Panc1 (cell line): ENCODE data around the gene PPP1R16B. TPM values are rescaled to one million over a fixed set of nuclear protein-coding genes. Genes with fewer than 3 reads are reported as not detected.

Experiments used
- ATAC-seq: fragments of 200-7000 bp; cut with Tn5 transposase; 2 replicates; pipeline ENCODE4 v1.9.1; 2020; ENCODE audit warnings: mild to moderate bottlenecking, moderate library complexity
- BruUV-seq: library from RNA; stranded (reverse); fragments of 400-500 nt; replicated peaks from 2 replicates; lab custom pipeline; 2021; lab: Mats Ljungman, UMichigan
- CTCF ChIA-PET: fragments of 300-600 bp; sonication (Branson Sonifier 250); formaldehyde crosslinking; loops from one replicate; lab custom pipeline; 2022; ENCODE audit warnings: antibody characterized with exemption; lab: Charles Lee
- POLR2A ChIA-PET: fragments of 300-600 bp; sonication (Branson Sonifier 250); formaldehyde crosslinking; loops from one replicate; lab custom pipeline; 2022; ENCODE audit warnings: antibody characterized with exemption; lab: Charles Lee
- DNase-seq: peaks from one replicate; pipeline ENCODE4 v3.0.0-alpha.2; 2010; ENCODE audit warnings: low read depth, low spot score
- H3K27ac ChIP-seq: 2 replicates; pipeline ENCODE4 v1.5.1; 2011; ENCODE audit warnings: mild to moderate bottlenecking, low read length, inconsistent platforms
- H3K27me3 ChIP-seq: fragments of 200-500 bp; sonication (Bioruptor generic); 2 replicates; pipeline ENCODE4 v1.6.0; 2014; ENCODE audit warnings: low read length, inconsistent platforms; ENCODE audit not compliant: control insufficient read depth, insufficient read depth
- H3K36me3 ChIP-seq: fragments of 200-500 bp; sonication (Bioruptor generic); 2 replicates; pipeline ENCODE4 v1.5.1; 2014; ENCODE audit warnings: inconsistent platforms, mild to moderate bottlenecking, low read length, moderate library complexity; ENCODE audit not compliant: control insufficient read depth, insufficient read depth
- H3K4me1 ChIP-seq: 2 replicates; pipeline ENCODE4 v1.5.1; 2011; ENCODE audit warnings: inconsistent platforms, mild to moderate bottlenecking, low read length, moderate library complexity; ENCODE audit not compliant: control insufficient read depth, insufficient read depth
- H3K4me3 ChIP-seq, 2 experiments: 2 replicates each; pipeline ENCODE4 v1.5.1; 2011 to 2012; ENCODE audit warnings: low read depth in 2 of 2, low read length in 2 of 2, mild to moderate bottlenecking in 2 of 2, inconsistent platforms in 1 of 2, moderate library complexity in 1 of 2
- H3K9me3 ChIP-seq: fragments of 200-500 bp; sonication (Bioruptor generic); 2 replicates; pipeline ENCODE4 v1.5.1; 2014; ENCODE audit warnings: low read depth, mild to moderate bottlenecking, inconsistent platforms, low read length, moderate library complexity; ENCODE audit not compliant: control insufficient read depth, insufficient read depth
- POLR2AphosphoS5 ChIP-seq: IDR thresholded peaks from 2 replicates; pipeline ENCODE4 v1.6.1; 2012; ENCODE audit warnings: mild to moderate bottlenecking, low read depth, low read length, moderate library complexity
- SIN3A ChIP-seq: IDR thresholded peaks from 2 replicates; pipeline ENCODE4 v1.6.1; 2012; ENCODE audit warnings: low read depth, mild to moderate bottlenecking, low read length, moderate library complexity, borderline replicate concordance; ENCODE audit not compliant: insufficient read depth
- TCF7L2 ChIP-seq: IDR thresholded peaks from 2 replicates; pipeline ENCODE4 v1.6.1; 2011; ENCODE audit warnings: mild to moderate bottlenecking, low read depth, low read length, inconsistent platforms
- in situ Hi-C: cut with HindIII; loops from 2 replicates; pipeline ENCODE4 v1.10.0; 2016; ENCODE audit warnings: low sequenced_read_pairs, low pct_unique_long_range_greater_than_20kb
- intact Hi-C: fragments of 100-400 bp; cut with micrococcal nuclease; formaldehyde crosslinking; loops from one replicate; pipeline ENCODE4 v1.10.0; 2022; ENCODE audit not compliant: unreplicated experiment
- total RNA-seq: library from RNA; stranded (reverse); gene quantifications from one replicate; pipeline ENCODE4 v1.2.1, GENCODE V29; 2021; ENCODE audit not compliant: unreplicated experiment
- TF ChIP-seq, protein P1 (sequence below), 2 experiments: IDR thresholded peaks; 2 replicates each; pipeline ENCODE4 v1.6.1; 2011 to 2012; ENCODE audit warnings: low read depth in 2 of 2, control low read depth in 1 of 2, low read length in 1 of 2, mild to moderate bottlenecking in 1 of 2, moderate library complexity in 1 of 2; ENCODE audit not compliant: insufficient read depth in 1 of 2
- TF ChIP-seq, protein P2 (sequence below): fragments of 450-650 bp; IDR thresholded peaks from 2 replicates; pipeline ENCODE4 v1.5.1; 2017; ENCODE audit warnings: mild to moderate bottlenecking

The PPP1R16B gene
- total RNA-seq, 1 experiment from 2014 or later = 0.92 TPM

DNA sequence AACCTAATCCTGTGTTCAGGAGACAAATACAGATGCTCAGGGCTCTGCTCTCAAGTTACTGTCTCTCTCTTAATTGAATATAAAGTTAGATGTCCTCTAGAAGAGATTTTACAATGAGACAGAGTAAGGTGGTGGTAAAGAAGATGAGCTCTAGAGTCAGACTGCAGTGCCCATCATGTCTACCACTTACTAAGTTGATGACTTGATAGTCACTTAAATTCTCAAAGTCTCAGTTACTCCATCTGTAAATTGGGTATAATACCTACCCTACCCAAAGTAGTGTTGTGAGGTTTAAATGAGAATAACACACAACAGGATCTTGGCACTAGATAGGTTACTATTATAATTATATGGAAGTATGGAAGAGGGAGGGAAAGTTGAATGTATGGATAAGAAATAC lies 158.2 kb downstream of the PPP1R16B start:
- intact Hi-C loops = no loop called here
- peaks cover 14% of the 10 kb centered on the region; the same call in 1 of the 2 replicates for H3K4me1 ChIP-seq
- in situ Hi-C loops = no loop called here
- no peaks in the 10 kb centered on the region for H3K27me3 ChIP-seq
- no peak overlapping the region for H3K4me3 ChIP-seq
- H3K36me3 ChIP-seq = no peaks in the 10 kb centered on the region; the same call in 1 of the 2 replicates
- no peak overlapping the region for H3K27ac ChIP-seq
- ChIA-PET POLR2A (no interaction called here), CTCF (no interaction called here)
- no peak for TF ChIP-seq TCF7L2
- TF ChIP-seq, protein P1, sequence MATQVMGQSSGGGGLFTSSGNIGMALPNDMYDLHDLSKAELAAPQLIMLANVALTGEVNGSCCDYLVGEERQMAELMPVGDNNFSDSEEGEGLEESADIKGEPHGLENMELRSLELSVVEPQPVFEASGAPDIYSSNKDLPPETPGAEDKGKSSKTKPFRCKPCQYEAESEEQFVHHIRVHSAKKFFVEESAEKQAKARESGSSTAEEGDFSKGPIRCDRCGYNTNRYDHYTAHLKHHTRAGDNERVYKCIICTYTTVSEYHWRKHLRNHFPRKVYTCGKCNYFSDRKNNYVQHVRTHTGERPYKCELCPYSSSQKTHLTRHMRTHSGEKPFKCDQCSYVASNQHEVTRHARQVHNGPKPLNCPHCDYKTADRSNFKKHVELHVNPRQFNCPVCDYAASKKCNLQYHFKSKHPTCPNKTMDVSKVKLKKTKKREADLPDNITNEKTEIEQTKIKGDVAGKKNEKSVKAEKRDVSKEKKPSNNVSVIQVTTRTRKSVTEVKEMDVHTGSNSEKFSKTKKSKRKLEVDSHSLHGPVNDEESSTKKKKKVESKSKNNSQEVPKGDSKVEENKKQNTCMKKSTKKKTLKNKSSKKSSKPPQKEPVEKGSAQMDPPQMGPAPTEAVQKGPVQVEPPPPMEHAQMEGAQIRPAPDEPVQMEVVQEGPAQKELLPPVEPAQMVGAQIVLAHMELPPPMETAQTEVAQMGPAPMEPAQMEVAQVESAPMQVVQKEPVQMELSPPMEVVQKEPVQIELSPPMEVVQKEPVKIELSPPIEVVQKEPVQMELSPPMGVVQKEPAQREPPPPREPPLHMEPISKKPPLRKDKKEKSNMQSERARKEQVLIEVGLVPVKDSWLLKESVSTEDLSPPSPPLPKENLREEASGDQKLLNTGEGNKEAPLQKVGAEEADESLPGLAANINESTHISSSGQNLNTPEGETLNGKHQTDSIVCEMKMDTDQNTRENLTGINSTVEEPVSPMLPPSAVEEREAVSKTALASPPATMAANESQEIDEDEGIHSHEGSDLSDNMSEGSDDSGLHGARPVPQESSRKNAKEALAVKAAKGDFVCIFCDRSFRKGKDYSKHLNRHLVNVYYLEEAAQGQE (IDR thresholded peaks at IDR 0.05; ENCODE audit: insufficient read depth in 1 of 2, low read depth in 2 of 2, low read length in 1 of 2) = no peak
- no peak for TF ChIP-seq SIN3A
- TF ChIP-seq POLR2AphosphoS5 = no peak
- TF ChIP-seq, protein P2, sequence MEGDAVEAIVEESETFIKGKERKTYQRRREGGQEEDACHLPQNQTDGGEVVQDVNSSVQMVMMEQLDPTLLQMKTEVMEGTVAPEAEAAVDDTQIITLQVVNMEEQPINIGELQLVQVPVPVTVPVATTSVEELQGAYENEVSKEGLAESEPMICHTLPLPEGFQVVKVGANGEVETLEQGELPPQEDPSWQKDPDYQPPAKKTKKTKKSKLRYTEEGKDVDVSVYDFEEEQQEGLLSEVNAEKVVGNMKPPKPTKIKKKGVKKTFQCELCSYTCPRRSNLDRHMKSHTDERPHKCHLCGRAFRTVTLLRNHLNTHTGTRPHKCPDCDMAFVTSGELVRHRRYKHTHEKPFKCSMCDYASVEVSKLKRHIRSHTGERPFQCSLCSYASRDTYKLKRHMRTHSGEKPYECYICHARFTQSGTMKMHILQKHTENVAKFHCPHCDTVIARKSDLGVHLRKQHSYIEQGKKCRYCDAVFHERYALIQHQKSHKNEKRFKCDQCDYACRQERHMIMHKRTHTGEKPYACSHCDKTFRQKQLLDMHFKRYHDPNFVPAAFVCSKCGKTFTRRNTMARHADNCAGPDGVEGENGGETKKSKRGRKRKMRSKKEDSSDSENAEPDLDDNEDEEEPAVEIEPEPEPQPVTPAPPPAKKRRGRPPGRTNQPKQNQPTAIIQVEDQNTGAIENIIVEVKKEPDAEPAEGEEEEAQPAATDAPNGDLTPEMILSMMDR = no peak
- no peaks in the 10 kb centered on the region for H3K9me3 ChIP-seq
- no TSS peak for BruUV-seq
- DNase-seq (no peak), ATAC-seq (no peak)

DNA sequence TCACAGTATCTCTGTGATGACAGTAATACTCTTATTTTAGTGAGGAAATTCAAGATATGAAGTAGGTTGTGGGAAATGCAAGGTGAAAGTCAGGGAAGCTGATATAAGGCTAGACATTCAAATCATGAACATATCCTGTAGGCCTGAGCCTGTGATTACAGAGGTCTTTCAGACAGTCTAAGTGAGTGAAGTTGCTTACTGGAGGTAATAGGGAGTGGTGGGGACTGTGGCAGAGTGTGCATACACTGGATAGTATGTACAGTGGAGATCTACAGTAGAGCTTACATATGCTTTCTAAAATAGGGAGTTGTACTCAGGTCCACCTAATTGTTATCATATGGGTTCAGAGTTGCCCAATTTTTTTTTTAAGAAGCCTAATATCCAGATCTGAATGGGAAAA lies 159.8 kb downstream of the PPP1R16B start:
- no peak overlapping the region for H3K4me3 ChIP-seq
- in situ Hi-C loops = no loop called here
- ATAC-seq (no peak), DNase-seq (no peak)
- ChIA-PET CTCF (no interaction called here), POLR2A (no interaction called here)
- BruUV-seq = no TSS peak
- no peak overlapping the region for H3K27ac ChIP-seq
- TF ChIP-seq TCF7L2 (no peak), POLR2AphosphoS5 (no peak), SIN3A (no peak)
- TF ChIP-seq, protein P1 (IDR thresholded peaks at IDR 0.05; ENCODE audit: insufficient read depth in 1 of 2, low read depth in 2 of 2, low read length in 1 of 2) = no peak
- TF ChIP-seq, protein P2 = no peak
- H3K27me3 ChIP-seq = no peaks in the 10 kb centered on the region
- no peaks in the 10 kb centered on the region for H3K9me3 ChIP-seq
- H3K4me1 ChIP-seq = peaks cover 14% of the 10 kb centered on the region; the same call in 1 of the 2 replicates
- peaks cover 2% of the 10 kb centered on the region; the same call in 1 of the 2 replicates for H3K36me3 ChIP-seq
- intact Hi-C loops = no loop called here
